Suppressor macrophage treated with lipopolysaccharide for 4 hours (primary cell): ENCODE data around the gene ADGRV1.
A peak's percentile ranks its signal among the peaks of the same experiment; 100 is the strongest.
"Not testable (repeated sequence)": the region's sequence is repeated elsewhere in the genome, so short reads cannot be mapped to it uniquely, and the experiment has no call there.

Experiments
- DNase-seq: peaks from one replicate; pipeline ENCODE4 v3.0.0-alpha.2; 2020

Gene ADGRV1

DNA sequence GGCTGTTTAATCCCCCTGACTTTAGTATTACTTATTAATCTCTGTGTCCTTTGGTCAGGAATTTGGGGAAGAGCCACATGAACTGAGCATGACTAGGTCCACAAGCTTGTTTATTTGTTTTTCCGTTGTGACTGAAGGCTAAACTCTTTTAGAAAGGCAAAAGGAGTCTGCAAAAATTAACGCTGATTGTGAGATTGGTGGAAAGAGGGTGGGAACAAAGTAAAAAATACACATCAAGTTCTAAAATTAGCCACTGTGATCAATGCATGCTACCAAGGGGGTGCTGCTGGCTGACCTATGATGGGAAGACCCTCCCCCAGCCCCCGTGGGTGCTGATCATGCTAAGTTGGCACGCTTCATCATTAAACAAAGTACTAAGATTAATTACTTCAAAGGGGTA is 356.8 kb downstream of the ADGRV1 start:
- DNase-seq: no peak

DNA sequence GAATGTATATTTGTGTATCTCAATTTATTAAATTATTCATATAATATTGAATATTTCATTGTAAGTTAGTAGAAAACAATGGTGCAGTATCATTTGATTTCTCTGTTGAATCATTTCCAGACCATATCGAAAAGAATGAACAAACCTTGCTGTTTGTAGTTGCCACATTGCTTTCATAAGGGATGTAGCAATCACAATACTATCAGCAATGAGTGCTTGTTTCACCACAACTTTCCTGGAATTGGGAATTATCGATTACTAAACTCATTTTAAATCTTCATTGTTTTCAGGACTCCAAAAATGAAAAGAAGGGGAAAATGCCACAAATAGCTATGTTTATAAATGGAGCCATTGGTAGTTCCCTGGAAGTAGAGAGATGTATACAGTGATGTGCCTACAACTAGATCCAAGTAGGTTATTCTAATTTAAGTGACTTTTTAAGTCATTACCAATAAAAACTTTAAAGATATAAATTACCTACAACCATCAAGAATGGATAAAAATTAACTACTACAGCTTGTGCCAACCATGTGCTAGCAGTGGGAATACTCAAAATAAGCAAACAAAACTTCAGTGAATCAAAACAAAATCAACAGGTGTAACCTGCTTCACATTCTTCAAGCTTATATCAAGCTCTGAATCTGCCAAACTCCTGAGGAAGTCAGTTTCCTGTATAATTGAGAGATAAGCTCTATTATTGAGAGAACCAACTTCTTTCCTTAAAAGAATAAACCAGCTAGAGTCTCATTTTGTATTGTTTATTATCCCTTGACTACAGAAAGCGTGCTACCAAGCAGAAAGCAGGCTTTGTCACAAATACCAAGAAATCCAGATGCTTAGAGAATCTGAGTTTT is 358.6 kb downstream of the ADGRV1 start:
- DNase-seq: no peak

DNA sequence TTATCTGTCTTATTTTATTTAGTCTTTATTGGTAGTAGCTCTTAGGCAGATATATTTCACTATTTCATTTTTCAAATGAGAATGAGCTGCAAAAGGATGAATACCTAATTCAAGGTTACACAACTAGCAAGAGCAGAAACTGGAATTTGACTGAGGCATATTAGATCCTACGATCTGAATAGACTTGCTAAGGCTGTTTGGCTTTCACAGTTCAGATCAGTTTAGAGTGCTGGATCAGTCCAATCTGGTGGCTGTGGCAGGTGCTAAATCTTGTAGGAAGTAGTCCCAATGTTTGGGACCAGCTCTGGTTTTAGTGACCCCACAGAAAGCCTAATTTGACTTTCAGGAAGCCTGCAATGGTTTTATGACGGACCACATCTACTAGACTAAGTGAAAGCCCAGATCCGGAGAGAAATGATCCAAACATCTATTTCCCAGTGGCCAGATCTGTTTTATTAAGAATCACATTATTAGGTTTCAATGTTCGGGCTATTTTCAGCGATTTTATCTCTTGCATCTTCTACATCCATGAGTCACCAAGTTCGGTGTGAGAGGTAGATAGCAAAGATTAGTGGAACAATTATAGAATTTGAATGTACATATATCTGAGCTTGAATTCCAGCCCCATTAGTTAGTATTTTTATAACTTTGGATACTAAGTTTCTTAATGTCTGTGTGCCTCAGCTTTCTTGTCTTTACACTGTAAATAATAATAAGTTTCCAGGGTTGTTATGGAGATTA is 359.5 kb downstream of the ADGRV1 start:
- DNase-seq: no peak

DNA sequence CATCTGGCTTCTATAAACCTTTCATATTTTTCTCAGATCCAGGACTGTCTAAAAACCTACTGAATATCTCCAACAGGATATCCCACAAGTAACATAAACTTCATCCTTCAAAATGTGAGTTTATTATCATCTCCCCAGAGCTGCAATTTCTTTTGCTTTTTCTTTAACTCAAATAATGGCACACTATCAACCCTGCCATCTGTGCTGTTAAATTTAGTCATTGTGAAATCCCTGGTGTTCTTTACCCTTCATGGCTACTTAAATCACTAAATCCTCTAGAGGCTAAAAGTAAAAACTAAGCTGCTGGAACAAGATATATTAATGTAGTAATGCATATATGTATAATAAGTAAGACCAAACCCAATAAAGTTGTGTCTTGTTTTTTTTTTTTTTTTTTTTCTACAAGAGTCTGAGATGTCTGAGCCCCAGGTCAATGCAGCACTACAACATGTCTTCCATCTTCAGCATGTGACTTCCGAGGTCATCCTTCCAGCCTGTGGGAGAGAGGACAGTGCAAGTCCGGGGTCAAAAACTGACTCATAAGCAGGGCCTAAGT is 362.9 kb downstream of the ADGRV1 start:
- DNase-seq: no peak

DNA sequence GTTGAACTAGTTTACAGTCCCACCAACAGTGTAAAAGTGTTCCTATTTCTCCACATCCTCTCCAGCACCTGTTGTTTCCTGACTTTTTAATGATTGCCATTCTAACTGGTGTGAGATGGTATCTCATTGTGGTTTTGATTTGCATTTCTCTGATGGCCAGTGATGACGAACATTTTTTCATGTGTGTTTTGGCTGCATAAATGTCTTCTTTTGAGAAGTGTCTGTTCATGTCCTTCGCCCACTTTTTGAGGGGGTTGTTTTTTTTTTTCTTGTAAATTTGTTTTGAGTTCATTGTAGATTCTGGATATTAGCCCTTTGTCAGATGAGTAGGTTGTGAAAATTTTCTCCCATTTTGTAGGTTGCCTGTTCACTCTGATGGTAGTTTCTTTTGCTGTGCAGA is 365.6 kb downstream of the ADGRV1 start:
- not testable (repeated sequence) for DNase-seq

DNA sequence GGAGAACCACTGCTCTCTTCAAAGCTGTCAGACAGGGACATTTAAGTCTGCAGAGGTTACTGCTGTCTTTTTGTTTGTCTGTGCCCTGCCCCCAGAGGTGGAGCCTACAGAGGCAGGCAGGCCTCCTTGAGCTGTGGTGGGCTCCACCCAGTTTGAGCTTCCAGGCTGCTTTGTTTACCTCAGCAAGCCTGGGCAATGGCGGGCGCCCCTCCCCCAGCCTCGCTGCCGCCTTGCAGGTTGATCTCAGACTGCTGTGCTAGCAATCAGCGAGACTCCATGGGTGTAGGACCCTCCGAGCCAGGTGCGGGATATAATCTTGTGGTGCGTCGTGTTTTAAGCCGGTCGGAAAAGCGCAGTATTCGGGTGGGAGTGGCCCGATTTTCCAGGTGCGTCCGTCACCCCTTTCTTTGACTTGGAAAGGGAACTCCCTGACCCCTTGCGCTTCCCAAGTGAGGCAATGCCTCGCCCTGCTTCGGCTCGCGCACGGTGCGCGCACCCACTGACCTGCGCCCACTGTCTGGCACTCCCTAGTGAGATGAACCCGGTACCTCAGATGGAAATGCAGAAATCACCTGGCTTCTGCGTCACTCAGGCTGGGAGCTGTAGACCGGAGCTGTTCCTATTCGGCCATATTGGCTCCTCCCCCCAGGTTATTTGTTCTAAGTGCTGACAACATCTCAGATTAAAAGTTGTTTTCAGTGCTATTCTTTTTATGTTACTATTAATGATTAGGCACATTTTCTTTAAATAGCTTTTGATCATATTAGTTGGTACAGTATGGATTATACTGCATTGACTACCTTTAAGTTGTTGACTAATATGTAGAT is 370.6 kb downstream of the ADGRV1 start:
- not testable (repeated sequence) for DNase-seq

DNA sequence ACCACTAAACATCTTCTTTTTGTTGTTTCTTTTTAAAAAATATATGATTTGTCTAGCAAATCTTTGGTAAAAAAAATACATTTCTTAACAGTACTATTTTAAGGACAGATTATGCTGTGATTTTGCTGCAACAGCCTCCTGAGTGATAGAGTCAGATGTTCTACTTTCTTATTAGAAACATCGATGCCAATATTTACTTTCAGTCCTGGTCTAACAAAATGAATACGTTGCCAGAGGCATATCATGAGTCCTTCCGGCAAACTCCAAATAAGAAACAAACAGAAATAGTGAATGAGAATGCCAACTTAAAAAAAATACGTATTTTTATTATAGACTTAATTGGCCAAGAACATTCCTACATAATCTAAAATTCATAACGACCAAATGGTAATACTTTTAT is 371.5 kb downstream of the ADGRV1 start:
- DNase-seq: no peak

DNA sequence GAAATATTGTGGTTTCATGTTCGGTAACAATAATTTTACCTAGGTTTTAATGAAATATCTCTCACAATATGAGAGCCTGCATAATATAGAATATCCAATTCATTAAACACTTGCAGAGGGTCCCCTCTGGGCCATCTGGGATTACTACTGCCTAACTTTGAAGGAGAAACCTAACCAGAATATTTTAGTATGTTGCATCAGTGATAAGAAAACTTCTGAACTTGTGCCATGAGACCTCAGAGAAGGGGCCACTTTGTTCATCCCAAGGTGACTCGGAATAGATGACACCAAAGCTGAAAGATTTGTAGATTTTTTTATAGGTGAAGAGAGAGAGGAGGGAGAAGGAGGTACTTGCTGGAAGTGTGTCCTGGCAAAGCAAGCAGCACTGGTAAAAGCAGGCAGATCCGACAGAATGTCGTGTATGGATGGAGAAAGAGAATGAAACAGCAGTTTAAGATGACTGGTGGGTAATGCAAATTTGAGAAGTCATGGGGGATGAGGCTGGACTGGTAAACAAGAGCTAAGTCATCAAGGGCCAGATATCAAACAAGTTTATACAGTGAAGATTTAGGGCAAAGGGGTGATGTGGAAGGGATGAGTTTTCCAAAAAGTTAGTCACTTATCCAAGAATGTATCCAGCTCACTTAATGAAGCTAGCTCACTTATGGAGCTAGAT is 372.3 kb downstream of the ADGRV1 start:
- DNase-seq: no peak

DNA sequence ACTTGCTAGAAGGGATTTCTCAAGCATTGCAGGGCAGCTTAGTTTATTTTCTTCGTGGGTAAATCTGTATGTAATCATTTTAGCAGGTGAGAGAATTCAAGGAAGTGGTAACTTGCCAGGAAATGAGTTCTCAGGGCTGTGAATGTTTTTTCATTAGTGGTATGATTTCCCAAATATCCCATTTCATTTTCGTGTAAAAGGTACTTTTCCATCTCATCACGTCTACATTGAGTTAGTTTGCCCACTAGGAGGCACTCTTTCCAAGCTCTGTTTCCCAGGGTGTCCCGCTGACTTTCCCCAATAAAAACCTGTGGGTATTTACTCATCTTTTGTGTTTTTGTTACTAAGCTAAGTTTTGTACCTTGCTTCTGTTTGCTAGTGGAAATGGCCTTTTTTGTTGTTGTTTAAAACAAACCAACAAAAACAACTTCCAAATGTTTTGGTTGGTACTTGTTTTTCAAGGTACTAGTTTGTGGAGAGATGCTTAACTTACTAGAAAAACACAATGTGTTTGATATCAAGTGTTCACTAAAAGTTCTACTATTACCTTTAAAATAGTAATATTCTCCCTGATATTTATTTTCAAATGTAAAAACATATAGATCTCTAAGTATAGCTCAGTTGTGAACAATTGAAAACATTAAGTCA is 373.6 kb downstream of the ADGRV1 start:
- peak; percentile 74 for DNase-seq

DNA sequence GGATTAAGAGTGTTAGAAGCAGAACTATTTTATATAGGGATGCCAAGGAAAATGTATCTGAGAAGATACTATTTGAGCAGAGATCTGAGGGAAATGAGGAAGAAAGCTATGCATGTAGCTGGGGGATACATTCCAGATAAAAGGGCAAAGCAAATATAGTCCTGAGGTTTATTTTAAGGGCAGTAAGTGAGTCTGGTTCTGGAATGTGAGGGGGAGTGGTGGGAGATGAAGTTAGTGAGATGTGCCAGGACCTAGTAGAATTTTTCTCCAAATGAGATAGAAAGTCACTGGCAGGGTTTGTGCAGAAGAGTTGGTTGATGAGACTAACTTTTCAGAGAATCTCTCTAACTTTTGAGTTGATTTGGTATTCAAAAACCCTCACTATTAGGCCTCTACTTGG is 374.7 kb downstream of the ADGRV1 start:
- DNase-seq: no peak

DNA sequence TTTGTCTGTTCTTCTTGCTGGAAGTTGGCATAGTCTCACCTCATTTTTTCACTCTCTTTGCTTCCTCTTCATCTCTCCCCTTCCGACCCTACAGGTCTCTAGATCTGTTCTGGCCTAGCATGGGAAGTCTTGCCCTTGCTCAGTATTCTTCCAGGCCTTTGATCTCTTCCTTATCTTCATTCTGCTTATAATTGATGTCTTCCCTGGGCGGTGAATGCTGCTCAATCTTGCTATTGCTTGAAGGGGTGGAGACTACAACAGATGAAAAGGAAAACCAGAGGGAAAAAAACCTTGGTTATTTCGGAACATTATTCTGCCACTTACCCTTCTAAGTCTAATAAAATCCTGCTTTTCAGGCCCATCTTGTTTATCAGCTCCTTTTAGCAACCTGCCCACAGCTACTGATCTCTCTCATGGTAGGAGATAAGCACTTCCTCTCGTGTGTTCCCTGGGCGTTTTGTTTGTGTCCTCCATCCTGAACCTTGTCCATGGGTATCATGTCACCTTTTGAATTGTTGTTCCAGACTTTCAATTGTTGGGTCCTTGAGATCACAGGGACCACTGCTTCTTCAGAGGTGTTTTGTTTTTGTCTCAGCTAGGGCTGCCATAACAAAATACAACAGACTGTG is 375.6 kb downstream of the ADGRV1 start:
- DNase-seq: no peak

DNA sequence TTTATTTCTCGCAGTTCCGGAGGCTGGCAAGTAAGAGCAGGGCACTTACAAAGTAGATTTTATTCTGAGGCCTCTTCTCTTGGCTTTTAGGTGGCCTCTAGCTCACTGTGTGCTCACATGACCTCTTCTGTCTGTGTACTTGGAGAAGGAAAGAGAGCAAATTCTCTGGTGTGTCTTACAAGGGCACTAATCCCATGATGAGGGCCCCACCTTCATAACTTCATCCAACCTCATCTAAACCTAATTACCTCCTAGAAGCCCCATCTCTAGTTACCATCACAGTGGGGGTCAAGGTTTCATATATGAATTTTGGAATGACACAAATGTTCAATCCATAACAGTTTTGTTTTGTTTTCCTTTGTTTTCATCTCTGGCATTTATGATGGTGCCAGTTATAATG is 376.1 kb downstream of the ADGRV1 start:
- no peak for DNase-seq

DNA sequence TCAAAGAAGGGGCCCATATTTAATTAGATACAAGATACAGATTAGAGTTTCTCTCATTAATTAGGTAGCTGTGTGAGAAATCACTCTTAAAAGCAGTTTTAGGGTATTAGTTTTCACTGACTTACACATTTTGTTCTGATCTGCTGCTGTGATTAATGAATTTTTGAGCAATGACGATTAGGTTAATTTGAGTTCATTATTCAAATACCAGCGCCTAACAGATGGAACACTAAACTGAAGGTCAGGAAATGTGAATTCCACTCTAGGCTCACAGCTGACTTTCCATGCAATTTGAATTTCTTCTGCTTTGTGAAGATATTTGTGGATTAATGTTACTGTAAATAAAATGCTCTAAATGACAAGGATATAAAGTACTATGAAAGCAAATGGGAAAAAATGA is 380.6 kb downstream of the ADGRV1 start:
- DNase-seq: no peak

DNA sequence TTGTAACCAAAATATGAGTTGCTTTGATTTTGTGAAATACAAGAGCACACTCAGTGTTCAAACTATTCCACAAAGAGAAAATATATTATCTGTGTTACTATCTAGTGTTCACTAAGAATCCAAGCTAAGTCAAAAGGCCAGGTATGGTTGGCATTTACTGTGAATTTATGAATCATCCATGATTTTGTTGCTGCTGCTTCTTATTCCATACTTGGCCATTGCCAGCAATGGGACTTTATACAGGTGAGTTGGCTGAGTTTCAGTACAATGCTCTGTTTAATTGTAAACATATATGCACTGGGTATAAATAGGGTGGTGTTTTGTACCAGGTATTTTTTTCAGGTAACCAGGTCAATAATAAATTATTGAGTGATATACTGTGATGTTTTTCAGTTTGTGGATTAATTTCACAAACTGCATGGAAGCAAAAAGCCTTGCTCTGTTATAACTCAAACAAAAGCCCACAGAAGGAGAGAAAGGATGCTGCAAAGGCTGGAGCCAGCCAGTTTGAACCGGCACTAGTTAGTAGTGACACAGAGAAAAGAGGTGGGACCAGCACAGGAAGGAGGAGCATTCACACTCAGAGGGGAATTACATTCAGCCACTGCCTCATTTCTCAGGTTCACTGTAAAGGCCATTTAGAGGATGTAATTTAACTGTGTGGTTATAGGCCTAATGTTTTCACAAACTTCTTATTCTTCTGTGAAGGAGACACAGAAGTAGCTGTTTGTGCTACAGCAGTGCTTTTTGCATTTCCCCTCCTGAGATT is 381.8 kb downstream of the ADGRV1 start:
- DNase-seq: no peak

DNA sequence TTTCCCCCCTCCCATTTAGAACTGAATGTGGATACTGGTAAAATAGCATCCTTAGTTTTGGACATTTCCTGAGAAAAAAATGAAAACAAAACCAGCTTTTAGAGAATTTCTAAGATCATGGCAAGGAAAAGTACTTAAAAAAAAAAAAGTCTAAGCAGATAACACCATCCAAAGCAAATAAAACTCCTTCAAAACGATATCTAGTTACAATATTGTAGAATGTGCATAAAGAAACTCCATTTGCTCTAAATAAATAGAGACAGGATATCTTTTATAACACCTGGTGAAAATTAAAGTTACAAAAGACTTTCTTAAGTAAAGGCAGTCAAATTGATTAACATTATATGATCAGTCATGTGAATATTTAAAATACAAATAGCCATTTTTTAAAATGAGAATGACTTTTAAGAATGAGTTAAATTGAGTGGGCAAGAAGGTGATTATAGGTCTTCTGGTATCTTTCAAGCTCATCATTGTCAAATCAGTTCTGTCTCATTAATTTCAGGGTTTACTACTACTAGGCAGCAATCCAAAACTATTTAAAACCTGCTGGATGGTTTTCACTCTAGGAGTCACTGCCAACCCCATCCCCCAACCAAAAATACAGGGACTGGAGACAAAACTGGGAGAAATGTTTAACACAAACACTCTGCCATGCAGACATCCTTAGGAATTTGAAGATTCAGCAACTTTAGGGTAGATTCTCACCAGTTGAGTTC is 382.6 kb downstream of the ADGRV1 start:
- DNase-seq: no peak

DNA sequence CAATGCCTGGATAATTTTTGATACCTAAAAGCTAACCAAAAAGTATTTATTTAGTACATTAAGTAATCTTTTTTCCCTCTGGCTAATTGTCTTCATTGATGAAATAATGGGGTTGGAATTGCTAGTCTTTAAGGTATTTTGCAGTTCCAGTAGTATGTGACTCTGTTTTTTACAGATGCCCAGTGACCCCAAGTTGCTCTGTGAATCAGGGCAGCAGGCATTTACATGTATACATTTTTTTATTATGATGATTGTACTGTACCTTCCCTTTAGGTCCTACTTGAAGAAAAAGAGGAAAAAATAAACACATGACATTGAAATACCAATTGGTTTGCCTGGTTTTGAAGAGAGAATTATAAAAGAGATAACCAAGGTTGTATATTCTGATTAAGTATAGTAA is 385.5 kb downstream of the ADGRV1 start:
- DNase-seq: no peak

DNA sequence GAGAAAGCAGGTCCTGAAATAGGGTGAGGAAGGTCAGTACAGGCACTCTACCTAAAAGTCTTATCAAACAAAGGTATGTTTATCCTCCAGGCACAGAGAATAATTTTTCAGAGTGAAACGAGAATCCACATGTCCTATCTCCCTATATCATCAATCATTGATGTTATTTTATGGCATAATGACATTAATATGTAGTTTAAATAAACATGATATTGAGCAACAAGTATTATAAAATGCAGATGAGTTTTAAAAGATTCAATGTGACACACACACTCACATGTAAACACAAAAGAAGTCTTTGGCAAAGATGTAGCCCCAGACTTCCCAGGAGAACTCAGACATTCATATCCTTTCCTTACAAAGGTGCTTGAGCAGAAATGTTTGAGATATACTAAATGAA is 389.1 kb downstream of the ADGRV1 start:
- DNase-seq: no peak

DNA sequence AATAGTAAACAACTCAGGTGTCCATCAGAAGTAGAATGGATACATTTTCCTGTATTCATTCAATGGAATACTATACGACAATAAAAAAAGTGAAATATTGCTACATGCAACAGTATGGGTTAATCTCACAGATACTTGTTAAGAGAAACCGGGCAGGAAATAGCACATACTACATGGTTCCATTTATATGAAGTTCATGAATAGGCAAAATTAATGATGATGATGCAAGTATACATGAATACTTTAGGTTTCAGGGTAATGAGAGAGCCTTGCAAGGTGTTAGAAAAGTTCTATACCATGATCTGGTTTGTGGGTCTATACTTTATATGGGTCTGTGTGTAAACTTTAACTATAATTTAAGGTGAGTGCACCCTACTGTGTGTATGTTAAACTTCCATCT is 390.4 kb downstream of the ADGRV1 start:
- no peak for DNase-seq

DNA sequence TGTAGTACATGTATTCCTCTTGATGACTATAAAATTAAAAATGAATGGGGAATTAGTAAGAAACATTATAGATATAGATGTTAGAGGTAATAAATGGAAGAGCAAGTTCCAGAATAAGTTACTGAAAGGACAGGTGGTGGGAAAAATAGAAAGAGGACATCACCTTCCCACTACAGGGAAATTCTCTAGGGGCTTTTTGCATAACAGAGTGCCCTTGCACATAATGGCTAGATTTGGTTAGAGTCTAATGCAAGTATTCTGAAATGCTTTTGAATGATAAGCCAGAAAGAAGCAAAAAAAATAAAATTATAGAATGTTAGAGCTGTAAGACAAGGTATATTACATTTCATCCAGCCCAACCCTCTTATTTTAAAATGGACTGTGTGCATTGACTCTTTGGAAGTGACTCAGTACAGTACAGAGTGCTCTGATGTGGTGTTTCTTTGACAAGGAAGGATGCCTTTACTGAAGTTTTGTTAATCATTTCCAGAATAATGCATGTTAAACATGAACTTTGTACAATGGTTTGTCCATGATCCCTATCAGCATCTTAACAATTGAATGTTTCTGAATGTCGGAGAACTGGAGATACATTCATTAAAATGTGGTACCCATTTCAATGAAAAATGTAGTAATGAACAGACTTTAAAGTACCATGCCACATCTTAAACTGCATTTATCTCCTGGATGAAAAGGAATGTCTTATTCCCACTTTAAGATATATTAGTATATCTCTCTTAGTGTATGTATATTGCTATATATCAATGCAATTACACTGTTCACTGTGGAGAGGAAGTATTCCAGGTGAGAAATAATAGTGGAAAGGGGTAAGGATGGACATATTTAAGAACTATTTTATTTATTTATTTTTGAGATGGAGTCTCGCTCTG is 391.1 kb downstream of the ADGRV1 start:
- DNase-seq: no peak
